Measurements from ENCODE around the gene TNFRSF14. TPM values are rescaled to one million over a fixed set of nuclear protein-coding genes. Genes with fewer than 3 reads are reported as not detected.

The TNFRSF14 gene
- total and polyA plus RNA-seq, 2 of the 13 experiments (the other 11 are each of a cell fraction or from before 2014, with no cell fraction given): 11.9 to 49.9 TPM

- TF ChIP-seq PAXIP1 (CRISPR knock-in tag; conservative IDR thresholded peaks at IDR 0.05): no peak
- TF ChIP-seq ZSCAN21 (CRISPR knock-in tag; IDR thresholded peaks at IDR 0.05; ENCODE audit: borderline replicate concordance): 0 out of 2 replicates have a peak, but pooled peaks have one; percentile 38
- TF ChIP-seq USF2 (IDR thresholded peaks at IDR 0.05; ENCODE audit: low read depth, low read length): peak; percentile 89
- peak; percentile 79 for TF ChIP-seq USF2 (CRISPR knock-in tag; IDR thresholded peaks at IDR 0.05; ENCODE audit: borderline replicate concordance)
- TF ChIP-seq ATF7-NPFF (CRISPR knock-in tag; IDR thresholded peaks at IDR 0.05; ENCODE audit: low read depth): no peak; the same call in 1 of the 2 replicates
- TF ChIP-seq ZNF766 (CRISPR knock-in tag; IDR thresholded peaks at IDR 0.05; ENCODE audit: borderline replicate concordance): no peak
- TF ChIP-seq SPEN (CRISPR knock-in tag; IDR thresholded peaks at IDR 0.05; ENCODE audit: low read depth): peak; percentile 90
- no peak for TF ChIP-seq CBX5 (CRISPR knock-in tag; IDR thresholded peaks at IDR 0.05; ENCODE audit: borderline replicate concordance)
- no peak for TF ChIP-seq FOXO1 (CRISPR knock-in tag; IDR thresholded peaks at IDR 0.05)
- TF ChIP-seq ZKSCAN1 (IDR thresholded peaks at IDR 0.05; ENCODE audit: low read length): no peak
- TF ChIP-seq RORA (CRISPR knock-in tag; IDR thresholded peaks at IDR 0.05): no peak
- TF ChIP-seq CREB1 (IDR thresholded peaks at IDR 0.05): no peak
- no peak for TF ChIP-seq CREB1 (CRISPR knock-in tag; IDR thresholded peaks at IDR 0.05)
- TF ChIP-seq AGO2 (optimal IDR thresholded peaks at IDR 0.05; ENCODE audit: low read depth, low read length): no peak
- TF ChIP-seq ZSCAN12 (CRISPR knock-in tag; IDR thresholded peaks at IDR 0.05): no peak
- TF ChIP-seq NR2C2 (CRISPR knock-in tag; IDR thresholded peaks at IDR 0.05; ENCODE audit: borderline replicate concordance): no peak
- no peak for TF ChIP-seq ATRX (CRISPR knock-in tag; IDR thresholded peaks at IDR 0.05; ENCODE audit: borderline replicate concordance)
- TF ChIP-seq ZNF616 (CRISPR knock-in tag; IDR thresholded peaks at IDR 0.05; ENCODE audit: low read depth): no peak
- TF ChIP-seq ZFP1 (CRISPR knock-in tag; IDR thresholded peaks at IDR 0.05): no peak
- TF ChIP-seq HIVEP1 (CRISPR knock-in tag; IDR thresholded peaks at IDR 0.05): no peak
- TF ChIP-seq ZBTB34 (CRISPR knock-in tag; IDR thresholded peaks at IDR 0.05): no peak
- TF ChIP-seq FOXP1 (IDR thresholded peaks at IDR 0.05): no peak
- TF ChIP-seq FOXP1 (CRISPR knock-in tag; IDR thresholded peaks at IDR 0.05): no peak
- no peak for TF ChIP-seq PCBP2 (optimal IDR thresholded peaks at IDR 0.05; ENCODE audit: low read depth, low read length, poor library complexity, severe bottlenecking)
- no peak for TF ChIP-seq ZNF510 (CRISPR knock-in tag; IDR thresholded peaks at IDR 0.05; ENCODE audit: low read depth)
- no peak for TF ChIP-seq RFX5 (IDR thresholded peaks at IDR 0.05; ENCODE audit: low read depth, low read length)
Observed at GRCh38 chr1:2545754-2546514, 10.2 kb upstream of the TNFRSF14 start (continued).

Measured in HepG2 (cell line).